GM18858 (cell line): ENCODE results near the gene BRPF1.
"Not testable (repeated sequence)": the region's sequence is repeated elsewhere in the genome, so short reads cannot be mapped to it uniquely, and the experiment has no call there.

Experiments
- ATAC-seq: cut with Tn5 transposase; IDR thresholded peaks from one replicate; pipeline ENCODE4 v1.9.1; 2021; ENCODE audit not compliant: unreplicated experiment

Gene BRPF1

DNA sequence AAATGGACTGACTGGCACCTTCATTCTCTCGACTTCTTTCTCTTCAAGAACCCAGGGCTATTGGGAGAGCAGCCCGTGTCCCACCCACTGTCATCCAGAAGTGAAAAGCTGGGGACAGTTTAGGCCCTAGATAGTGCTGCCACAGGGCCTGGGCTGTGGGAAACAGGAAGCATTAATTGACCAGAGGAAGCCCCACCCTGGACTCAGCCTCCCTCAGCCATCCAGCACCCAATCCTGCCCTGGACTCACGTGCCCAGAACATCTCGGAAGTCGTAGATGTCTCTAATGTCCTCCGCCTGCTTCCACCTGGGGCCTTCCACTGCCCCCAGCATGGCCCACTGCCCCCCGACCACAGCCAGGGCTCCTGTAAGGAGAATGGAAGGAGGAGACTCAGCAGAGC, 35.9 kb downstream of the BRPF1 start:
- no peak for ATAC-seq

DNA sequence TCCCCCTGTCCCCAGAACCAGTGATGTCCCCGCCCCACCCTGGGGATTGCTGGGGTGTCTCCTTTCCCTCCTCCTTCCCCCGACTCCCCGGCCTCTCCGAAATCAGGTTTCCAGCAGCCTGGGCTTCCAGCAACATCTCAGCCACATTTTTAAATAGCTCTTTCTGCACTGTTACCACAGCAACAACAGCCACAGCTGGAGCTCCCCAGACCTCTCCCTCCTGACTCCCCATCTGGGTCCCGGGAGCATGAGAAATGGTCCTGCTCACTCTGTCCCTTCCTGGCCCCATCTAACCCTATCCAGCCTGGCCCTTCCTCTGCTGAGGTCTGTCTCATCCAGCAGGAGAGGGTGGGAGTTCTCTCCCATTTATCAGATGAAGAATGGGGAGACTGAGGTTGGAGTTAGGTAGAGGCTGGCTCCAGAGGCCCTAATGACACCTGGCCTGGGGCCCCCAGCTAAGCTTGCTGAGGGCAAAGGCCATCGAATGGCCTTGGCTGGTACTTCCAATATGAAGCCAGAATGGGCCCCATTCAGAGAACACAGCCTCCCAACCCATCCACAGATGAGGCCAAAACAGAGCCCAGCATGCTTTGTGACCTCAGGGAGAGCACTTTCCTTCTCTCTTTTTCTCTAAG, 36.7 kb downstream of the BRPF1 start:
- ATAC-seq = no peak

DNA sequence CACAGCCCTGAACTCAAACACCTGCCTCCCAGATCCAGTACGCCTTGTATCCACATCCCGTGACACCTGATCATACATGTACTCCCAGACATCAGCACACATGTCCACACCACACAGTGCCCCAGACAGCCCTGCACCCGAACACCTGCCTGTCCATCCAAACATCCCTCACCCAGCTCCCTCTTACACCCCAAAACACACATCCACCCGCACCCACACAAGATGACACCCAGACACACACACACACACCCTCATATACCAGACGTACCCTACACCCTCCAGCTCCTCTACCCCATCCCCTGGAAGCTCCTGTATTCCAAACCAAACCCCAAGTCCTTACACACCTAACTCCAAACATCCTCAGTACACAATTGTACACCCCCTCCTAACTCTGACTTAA, 37.5 kb downstream of the BRPF1 start:
- no peak for ATAC-seq

DNA sequence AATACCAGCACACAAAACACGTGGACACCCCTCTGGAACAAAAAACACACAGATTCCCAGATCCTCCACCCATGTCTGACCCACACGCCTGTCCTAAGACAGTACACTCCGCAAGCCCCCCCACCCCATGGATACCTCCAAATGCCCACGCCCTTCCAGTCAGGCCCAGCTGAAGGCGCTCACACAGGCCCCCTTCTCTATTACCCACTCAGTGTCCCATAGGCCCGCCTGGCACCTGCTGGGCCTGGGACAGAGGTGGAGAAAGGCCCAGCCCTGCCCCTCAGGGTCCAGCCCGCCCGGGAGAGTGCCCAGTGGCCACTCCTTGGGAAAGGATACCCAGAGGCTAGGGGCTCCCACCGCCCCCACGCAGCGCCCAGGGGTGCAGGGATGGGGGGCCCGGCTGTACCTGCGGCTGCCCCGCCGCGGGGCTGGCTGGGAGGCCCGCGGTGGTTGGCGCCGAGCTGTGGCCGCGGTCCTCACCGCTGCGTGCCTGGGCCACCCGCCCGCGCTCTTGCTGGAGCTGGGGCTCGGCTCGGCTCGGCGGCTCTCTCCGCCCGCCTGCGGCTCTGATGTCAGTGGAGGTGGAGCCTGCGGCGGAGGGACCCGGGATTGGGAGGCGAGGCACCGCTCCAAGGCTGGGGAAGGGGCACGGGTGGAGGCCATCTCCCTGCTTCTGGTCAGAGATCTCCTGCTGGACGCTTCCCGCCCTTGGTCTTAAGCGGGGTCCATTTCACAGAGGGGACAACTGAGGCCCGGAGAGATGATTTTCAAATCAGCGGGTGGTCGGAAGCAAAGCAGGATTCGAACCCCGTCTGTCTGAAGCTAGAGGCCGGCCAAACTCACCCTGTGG, 38.1 kb downstream of the BRPF1 start, which contains the start of gene CAMK1:
Gene CAMK1 (minus strand): TSS at position 522 of the 850 bp plus-strand sequence. CDS start 2,198 bp downstream, outside the sequence.
- no peak for ATAC-seq

DNA sequence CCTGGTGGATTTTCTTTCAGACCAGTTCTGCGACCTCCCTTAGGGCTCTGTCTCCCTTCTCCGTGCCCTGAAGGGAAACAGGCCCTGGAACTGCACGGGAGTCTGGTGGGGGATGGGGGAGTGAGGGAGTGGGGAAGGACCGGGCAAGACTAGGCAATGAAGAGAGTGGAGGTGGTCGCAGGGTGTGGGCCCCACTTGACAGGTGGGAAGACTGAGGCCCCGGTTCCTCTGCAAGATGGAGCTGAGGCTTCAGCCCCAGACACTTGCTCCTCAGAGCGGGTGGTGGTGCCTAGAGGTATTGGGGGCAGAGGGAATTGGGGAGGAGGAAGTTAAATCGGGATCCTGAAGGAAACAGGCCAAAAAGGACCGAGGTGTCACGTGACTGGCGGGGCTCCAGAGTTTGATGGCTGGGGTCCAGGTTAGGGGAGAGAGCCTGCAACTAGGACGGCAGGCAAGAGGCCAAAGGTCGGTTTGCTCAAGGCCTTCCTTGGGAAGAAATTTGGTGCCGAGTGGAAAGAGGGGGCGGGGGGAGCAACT, 38.8 kb downstream of the BRPF1 start:
- no peak for ATAC-seq

DNA sequence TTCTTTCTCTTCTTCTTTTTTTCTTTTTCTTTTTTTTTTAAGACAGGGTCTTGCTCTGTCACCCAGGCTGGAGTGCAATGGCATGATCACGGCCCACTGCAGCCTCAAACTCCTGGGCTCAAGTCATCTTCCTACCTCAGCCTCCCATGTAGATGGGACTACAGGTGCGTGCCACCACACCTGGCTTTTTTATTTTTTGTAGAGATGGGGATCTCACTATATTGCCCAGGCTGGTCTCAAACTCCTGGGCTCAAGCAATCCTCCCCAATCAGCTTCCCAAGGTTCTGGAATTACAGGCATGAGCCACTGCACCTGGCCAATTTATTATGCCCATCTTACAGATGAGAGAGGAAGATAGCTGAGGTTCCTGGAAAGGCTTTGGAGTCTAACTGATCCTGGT, 39.5 kb downstream of the BRPF1 start:
- ATAC-seq = not testable (repeated sequence)

DNA sequence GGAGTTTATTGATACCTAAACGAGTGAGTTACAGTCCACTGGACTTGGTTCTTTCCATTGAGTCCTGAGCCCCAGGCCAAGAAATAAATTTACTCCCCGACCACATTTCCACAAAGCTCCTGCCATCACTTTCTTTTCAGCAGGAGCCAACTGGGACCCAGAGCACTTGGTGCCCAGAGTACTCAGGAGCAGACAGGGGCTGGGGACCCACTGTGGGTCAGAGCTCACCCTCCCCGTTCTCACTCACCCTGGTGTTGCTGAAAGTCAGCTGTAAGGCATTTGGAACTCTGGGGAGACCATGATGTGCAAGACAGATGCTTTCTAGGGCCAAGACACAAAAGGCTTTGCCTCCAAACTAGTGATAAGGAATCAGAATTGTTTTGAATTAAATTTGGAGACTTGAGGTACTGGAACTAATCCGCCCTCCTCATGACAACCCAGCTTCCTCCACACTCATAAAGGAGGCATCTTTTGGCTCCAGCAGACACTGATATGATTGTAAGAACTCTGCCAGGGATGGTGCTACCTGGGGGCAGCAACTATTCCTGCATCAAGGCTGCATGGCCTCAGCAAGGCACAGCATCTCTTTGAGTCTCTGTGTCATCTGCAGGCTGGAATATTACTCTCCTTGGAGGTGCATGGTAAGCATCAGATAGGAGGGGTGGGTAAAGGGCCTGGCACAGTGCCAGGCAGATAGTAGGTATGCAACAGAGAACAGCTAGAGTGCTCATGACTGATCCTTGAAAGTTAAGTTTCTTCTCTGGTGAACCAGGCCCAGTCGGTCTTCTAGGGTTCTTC, 45.6 kb downstream of the BRPF1 start:
- no peak for ATAC-seq

DNA sequence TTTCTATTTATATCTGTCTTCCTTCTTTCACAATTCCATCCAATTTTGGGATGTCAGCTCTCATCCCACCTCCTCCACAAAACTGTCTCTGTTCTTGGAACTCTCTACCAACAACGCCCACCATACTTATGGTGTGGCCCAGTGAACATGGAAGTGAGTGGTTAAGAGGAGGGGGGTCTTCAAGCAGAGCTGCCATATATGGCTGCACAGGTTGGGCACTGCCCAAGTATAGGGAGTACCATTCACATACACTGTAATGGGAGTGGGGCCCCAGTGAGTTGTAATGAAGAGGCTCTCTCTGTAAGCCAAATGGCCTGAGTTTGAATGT, 46.1 kb downstream of the BRPF1 start:
- no peak for ATAC-seq

DNA sequence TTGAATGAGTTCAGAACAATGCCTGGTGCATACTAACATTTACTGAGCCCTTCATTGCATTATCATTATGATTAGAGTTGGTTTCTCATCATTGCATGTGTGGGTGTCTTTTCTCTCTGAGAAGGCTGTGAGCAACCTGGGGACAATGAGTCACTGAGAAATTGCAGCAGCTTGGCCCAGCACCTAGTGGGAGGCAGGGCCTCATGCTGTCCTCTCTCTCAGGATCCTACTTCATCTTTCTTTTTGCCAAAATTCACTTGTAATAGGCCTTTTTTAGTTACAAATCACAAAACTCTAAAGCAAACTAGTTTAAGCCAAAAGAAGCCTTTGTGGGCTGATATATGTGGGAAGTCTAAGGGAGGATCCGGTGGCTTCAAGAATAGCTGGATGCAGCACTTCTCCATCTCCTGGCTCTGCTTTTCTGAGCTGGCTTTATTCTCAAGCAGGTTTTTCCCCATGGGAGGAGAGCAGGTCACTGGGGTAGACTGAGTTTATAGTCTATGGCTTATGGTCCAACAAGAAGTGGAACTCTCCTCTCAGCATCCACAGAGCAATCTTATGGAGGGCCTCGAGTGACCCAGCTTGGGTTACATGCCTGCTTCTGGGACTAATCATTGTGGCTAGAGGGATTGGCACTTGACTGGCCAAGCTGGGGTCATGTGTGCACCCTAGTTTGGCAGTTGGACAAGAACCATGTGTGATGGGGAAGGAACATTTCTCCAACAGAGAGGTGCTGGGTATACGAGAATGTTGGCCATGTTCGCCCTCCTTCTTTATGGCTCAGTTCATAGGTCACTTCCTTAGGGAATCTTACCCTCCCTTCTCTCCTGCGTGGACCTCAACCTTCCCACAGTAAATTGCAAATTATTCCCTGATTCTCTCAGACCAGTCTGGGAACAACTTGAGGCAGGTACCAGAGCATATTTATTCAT, 46.9 kb downstream of the BRPF1 start:
- no peak for ATAC-seq

DNA sequence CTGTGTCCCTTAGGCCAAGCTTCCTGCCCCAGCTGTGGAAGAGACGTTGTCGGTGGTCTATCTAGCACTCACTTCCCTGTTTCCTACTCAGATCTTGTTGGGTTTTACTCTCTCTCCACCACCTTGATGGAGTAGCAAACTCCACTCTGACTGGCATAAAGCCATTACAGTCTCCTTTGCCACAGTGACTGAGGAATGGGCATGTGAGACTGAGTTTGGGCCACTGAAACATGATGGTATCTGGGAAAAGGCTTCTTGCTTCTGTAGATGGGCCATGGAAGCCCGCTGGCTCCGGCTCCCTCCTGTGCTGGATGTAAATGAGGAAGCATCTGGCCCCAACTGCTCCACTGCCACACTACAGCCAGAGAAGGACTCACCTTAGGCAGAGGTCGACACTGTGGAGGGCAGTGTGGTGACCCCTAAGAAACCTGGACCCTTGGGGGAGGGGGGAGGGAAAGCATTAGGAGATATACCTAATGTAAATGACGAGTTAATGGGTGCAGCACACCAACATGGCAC, 47.6 kb downstream of the BRPF1 start:
- ATAC-seq = no peak

DNA sequence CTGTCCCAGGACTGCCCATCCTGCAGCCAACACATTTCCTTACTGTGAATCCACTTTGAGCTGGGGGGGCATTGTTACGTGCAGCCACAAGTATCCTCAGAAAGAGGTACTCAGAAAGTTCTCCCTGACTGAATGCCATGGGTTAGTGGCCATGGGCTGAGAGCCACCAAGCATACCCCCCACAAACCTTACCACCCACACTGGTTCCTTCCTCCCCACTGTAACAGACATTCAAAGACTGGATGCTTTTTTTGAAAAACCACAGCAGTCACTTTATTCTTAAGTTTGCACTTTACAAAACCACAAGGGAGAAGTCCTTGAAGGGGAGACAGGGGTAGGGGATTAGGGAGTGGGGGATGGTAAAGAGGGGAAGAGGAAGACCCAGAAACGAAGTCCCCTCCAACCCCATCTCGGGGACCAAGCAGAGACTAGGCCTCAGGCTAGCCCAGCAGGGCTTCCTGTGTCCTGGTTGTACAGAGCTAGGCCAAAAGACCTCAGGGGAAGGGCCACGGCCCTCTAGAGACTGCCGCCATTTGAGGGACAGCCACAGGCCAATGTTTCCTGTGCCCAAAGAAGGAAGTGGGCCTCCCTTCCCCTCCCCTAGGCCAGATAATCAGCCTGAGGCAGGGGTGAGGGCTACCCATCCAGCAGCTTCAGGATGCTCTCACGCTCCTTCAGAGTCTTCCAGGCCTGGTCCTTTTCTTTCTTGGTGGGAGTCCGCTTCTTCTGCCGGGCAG, 48.4 kb downstream of the BRPF1 start:
- ATAC-seq = peak; percentile 43

DNA sequence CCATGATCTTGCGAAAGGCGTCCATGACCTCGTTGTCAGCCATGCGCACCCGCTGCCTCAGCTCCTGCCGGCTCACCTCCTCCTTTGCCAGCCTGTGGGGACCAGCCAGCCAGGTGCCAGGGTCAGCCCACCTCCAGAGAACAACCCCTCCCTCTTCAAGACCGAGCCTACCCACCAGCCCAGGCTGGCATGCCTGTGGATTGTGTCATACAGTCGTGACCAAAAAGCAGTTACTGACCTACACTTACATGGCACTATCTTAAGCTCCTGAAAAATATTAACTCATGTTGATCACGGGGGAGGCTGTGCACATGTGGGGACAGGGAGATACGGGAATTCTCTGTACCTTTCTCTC, 48.9 kb downstream of the BRPF1 start:
- ATAC-seq = no peak

DNA sequence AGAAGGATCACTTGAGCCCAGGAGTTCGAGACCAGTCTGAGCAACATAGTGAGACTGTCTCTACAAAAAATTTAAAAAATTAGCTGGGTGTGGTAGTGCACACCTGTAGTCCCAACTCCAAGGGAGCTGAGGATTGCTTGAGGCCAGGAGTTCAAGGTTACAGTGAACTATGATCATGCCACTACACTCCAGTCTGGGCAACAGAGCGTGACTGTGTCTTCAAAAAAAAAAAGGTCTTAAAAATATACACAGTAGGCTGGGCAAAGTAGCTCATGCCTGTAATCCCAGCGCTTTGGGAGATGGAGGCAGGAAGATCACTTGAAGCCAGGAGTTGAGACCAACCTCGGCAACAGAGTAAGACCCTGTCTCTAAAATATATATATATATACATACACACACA, 49.4 kb downstream of the BRPF1 start:
- no peak for ATAC-seq

DNA sequence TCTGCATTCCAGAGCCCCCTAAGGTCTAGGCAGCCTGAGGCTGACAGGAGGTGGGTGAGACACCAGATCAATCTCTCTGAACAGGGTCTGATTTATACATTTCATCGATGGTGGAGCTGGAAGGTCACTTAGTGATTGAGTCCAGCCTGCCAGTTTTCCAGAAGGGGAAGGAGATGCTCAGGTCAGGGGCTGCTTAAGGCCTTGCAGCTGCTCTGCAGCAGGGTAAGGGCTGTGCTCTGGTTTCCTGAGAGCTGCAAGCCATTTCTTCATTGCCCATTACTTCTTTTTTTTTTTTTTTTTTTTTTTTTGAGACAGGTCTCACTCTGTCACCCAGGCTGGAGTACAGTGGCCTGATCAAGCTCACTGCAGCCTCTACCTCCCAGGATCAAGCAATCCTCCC, 50.0 kb downstream of the BRPF1 start:
- ATAC-seq = no peak

DNA sequence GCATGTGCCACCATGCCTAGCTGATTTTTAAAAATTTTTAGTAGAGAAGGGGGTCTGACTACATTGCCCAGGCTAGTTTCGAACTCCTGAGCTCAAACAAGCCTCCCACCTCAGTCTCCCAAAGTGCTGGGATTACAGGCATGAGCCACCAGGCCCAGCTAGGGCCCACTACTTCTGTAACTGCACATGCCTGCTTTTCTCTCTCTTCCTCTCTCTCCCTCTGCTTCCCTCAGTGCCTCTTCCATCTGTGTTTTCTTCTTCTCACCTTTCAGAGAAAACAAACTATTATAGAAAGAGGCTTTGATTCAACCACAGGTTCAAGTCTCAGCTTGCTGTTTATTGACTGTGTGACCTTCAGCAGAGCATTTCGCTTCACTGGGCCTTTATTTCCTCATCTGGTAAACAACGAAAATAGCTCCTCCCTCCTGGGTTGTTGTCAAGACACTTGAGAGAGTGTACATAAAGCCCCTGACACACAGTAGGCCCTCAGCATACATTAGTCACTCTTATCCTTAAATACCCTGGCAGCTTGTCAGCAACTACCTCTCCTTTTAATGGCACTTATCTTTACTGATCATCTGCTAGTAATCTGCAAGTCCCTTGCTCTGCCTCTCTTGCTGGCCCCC, 50.6 kb downstream of the BRPF1 start:
- ATAC-seq = no peak

DNA sequence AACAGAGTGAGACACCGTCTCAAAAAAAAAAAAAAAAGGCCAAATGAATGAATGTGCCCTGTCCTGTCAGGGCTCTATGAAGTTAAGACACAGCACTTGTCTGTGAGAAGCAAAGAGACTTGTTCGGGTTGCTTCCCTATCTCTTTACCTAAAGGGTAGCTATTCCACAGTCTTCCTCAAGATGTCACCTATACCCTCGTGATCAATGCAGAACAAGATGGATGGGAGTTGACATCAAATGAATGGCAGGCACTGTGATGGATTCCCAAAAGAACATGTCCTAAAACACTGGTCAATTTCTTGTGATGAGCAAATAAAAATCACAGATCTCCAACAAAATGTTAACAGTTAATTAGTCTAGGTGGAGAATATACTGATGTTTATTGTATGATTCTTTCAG, 51.2 kb downstream of the BRPF1 start:
- no peak for ATAC-seq

DNA sequence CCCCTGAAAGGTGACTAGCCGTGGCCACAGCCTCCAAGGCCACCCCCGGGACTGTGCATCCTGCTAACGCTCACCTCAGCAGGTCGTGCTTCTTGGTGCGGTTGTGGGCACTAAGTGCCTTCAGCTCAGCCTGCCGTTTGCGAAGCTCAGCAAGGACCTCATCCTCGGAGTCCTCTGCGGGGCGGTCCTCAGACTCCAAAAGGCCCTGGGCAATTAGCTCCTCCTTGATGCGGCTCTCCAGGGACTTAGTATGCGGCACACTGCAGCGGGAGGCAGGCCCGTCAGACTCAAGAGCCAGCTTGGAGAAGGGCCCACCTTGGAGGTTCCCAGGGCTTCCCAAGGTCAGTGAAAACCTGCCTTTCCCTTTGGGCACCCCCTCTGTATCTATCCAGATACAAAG, 52.4 kb downstream of the BRPF1 start:
- ATAC-seq = no peak

DNA sequence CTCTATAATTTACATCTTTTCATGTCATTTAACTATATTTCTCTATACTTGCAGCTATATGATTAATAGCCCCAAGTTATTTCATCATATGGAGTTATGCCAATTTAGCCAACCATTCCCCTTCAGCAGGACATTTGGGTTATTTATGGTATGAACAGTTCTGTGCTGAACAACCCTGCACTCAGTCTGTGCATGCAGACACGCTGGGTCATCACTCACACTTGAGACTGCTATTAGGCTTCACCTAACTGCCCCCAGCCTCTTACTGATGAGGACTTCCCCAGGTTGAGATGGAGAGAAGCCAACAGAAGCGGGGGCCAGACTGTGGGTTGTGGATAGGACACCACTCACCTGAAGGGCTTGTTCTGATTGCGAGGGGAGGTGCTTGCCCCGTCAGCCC, 53.4 kb downstream of the BRPF1 start:
- ATAC-seq = no peak

DNA sequence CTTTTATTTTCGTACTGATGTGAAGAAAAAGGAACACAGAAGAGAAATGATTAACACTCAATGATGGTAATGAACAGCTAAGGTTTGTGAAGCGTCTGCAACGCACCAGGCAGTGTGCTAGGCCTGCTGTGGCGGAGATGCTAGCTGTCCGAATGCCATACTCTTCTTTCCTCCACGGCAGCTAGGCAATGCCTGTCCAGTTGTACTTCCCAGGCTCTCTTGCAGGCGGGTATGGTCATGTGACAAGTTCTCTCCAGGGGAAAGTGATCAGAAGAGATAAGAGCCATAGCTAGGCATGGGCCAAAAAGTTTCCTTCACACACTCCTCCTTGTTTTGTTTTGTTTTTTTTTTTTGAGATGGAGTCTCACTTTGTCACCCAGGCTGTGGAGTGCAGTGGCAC, 54.1 kb downstream of the BRPF1 start:
- ATAC-seq = no peak
